ENCODE measurements around the gene AAGAB.
"Not testable (repeated sequence)": the region's sequence is repeated elsewhere in the genome, so short reads cannot be mapped to it uniquely, and the experiment has no call there.

The AAGAB gene

DNA sequence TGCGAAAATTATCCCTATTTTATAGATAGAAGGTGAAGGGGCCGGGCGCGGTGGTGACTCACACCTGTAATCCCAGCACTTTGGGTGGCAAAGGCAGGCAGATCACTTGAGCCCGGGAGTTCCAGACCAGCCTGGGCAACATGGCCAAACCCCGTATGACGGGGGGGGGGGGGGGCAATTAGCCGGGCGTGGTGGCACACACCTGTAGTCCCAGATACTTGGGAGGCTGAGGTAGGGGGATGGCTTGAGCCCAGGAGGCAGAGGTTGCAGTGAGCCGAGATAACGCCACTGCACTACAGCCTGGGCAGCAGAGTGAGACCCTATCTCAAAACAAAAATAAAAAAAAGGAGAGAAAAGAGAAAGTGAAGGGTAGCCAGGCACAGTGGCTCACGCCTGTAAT, 1.4 kb downstream of the AAGAB start:
- DNase-seq: no peak

DNA sequence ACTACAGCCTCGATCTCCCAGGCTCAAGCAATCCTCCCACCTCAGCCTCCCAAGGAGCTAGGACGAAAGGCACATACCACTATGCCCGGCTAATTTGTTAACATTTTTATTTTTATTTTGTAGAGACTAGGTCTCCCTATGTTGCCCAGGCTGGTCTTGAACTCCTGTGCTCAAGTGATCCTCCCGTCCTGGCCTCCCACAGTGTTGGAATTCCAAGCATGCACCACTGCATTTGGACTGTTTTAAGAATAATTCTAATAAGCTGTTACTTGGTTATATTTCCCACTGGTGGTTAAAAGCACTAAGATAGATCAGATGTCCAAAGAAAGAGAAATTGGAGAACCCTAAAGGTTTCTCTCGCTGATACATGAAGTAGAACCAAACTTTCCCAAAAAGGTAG, 3.1 kb downstream of the AAGAB start:
- no peak for DNase-seq

- DNase-seq: no peak
These were observed 4.6 kb downstream of the AAGAB start for GRCh38 chr15:67249830-67250229.

DNA sequence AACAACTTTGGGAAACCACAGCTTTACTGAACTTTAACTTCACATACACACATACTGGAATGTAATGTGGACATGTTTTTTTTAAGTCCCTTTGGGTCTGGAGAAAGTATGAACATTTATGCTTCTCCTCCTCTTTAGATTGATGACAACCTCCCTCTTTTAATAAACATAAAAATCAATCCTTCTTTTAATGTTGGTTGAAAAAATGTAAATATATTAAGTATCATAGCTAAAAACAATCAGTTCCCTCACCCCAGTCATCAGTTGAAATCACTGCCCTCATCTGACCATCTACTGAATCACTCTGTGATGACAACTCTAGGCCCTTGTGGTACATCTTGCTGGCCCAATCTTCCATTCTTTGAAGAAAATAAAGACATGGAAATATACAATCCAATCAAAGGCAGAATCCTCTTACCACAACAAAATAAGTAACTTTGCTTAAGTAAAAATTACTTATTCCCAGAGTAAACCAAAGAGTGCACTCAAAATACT, 6.4 kb downstream of the AAGAB start:
- no peak for DNase-seq

GRCh38 chr15:67246606-67247005, 7.9 kb downstream of the AAGAB start:
- DNase-seq: not testable (repeated sequence)

DNA sequence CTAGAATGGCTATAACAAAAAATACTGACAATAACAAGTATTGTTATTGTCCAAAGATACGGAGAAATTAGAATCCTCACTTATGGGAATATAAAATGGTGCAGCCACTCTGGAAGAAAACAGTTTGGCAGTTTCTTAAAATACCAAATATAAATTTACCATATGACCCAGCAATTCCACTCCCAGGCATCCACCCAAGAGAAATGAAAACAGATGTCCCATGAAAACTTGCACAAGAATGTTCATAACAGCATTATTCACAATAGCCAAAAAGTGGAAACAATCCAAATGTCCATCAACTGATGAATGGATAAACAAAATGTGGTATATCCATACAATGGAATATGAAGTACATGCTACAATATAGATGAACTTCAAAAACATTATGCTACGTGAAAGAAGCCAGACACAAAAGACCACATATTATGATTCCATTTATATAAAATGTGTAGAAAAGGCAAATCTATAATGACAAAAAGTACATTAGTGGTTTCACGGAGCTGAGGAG, 9.4 kb downstream of the AAGAB start:
- DNase-seq: no peak

GRCh38 chr15:67242708-67243111, 11.8 kb downstream of the AAGAB start:
- DNase-seq: peak; percentile 38

DNA sequence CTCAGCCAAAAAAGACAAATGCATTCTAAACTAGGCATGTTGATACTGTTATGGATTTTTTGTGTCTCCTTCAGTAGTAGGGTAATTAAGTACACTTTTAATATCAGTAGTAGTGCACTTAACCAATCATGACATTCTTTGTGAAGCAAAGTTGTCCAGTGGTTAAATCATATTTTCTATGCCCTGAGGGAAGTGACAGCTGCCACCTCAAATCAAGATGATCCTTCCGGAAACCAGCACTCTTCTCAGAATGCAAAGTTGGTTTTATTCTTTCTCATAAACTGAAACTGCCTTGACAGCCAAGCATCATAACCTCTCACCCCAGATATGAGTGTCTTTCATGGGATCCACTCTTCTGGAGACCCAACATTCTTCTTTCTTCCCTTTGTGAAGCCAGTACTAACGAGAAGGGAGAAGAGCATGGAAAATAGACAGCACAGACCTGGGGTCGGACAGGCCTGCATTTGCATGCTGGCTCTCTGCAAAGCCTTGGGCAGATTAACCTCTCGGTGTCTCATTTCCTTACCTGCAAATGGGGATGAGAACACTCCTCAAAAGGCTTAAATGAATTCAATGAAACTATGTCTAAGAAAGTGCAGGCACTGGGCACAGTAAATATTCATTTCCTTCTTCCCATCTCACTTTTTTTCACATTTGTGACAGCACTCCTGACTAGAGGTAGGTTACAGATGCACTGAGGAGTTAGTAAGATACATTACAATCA, 13.2 kb downstream of the AAGAB start:
- DNase-seq: no peak

DNA sequence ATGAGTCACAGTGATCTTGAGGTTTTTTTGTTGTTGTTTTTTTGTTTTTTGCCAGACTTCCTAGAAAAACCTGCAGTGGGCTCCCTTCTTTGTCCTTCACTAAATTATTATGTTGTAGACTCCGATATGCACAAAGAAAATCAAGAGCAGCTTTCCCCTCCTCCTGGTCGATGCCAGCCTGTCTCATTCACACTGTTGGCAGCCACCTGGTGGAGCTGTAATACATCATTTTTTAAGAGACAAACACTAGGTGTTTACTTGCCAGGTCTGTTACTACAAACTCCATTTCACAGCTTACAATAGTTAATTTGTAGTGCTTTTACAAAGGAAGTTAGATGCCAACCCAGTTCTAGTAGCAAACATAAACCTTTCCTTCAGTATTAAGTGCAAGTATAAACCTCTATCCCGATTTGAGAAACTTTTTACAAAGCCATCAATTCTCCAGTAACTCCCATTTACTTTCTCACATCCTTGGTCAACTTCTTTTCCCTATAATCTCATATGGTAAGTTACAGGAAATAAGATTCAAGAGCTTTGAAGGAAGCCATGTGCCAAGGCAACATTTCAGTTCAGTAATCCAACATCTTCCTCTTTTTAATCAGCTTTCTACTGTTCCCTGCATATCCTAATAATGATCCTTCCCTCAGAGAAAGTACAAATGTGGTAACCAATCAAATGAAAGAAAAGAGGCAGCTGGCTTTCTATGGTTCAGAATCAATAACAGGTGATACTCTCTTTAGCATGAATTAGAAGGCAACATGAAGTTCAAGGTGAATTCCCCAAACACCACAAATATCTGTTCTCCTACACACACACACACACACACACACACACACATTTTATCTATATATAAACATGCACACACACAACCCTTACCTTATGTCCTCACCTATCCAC, 14.0 kb downstream of the AAGAB start:
- DNase-seq: peak; percentile 28

GRCh38 chr15:67232591-67232990, 21.9 kb downstream of the AAGAB start:
- DNase-seq: no peak

- DNase-seq: no peak
These were observed 24.0 kb downstream of the AAGAB start for GRCh38 chr15:67230504-67230903.

DNA sequence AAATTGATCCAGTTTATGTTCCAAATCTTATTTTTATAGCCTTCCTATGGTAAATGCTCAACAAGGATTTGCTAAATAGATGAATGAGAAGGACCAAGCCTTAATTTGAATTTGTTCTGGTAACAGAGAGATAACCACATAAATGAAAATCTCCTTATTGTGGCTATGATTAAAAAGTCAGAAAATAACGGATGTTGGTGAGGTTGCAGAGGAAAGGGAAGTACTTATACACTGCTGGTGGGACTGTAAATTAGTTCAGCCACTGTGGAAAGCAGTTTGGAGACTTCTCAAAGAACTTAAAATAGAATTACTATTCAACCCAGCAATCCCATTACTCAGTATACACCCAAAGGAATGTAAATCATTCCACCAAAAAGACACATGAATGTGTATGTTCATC, 26.2 kb downstream of the AAGAB start:
- DNase-seq: no peak

DNA sequence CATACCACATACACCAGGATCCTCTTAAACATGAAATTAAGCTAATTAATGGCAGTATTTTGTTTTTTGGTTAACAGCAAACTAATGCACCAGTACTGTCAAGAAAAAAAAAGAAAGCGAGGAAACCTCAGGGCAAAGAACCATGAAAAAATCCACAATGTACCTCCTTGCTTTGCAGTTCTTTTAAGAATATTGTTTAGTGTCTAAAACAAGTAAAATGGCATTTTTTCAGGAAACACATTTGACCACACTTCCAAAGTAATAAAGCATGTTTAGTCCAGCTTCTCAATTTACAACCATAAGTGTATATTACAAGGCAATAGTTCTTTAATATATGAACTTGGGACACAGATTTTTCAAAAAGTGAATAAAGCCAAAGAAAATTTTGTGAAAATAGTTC, 26.6 kb downstream of the AAGAB start:
- no peak for DNase-seq

GRCh38 chr15:67227431-67227830, 27.0 kb downstream of the AAGAB start:
- DNase-seq: no peak

GRCh38 chr15:67225336-67225735, 29.1 kb downstream of the AAGAB start:
- DNase-seq: no peak

DNA sequence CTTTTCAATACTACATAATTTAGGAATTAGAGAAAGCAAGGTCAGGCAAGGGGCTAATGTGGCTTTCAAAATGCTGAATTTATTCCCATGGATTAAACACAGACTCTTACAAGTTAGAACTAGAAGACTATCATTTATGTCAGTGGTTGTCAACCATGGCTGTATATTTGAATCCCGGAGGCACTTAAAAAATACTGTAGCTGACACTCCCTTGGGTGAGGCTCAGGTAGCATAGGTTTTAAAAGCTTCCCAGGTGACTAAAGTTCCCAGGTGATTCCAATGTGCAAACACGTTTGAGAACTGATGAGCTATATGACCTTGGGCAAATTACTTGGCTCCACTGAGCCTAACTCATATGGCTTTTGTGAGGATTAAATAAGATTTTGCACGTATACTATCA, 29.6 kb downstream of the AAGAB start:
- DNase-seq: no peak

DNA sequence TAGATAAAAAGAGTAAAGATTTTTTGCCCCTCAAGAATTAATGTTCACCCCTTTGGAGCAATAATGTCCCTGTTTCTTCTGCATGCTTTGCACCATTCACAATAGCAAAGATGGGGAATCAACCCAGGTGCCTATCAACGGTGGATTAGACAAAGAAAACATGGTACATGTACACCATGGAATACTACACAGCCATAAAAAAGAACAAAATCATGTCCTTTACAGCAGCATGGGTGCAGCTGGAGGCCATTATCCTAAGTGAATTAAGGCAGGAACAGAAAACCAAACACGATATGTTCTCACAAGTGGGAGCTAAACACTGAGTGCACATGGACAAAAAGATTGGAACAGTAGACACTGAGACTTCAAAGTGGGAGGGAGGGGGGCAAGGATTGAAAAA, 35.2 kb downstream of the AAGAB start:
- no peak for DNase-seq

DNA sequence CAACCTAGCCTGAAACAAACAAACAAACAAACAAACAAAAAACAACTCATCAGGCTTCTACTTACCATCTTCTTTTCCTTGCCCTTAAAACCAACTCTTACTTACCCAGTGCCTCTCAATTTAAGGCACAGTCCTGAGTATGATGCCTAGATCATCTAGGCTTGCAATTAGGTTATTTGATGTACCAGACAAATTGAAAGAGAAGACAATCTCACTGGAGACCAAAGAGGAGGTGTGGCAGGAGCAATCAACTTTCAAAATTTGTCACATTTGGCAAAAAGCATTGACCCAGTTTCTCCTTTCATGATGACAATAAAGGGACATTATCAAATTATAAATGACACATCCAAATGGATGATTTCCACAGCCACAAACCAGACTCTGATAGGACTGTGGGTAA, 36.0 kb downstream of the AAGAB start:
- DNase-seq: no peak

DNA sequence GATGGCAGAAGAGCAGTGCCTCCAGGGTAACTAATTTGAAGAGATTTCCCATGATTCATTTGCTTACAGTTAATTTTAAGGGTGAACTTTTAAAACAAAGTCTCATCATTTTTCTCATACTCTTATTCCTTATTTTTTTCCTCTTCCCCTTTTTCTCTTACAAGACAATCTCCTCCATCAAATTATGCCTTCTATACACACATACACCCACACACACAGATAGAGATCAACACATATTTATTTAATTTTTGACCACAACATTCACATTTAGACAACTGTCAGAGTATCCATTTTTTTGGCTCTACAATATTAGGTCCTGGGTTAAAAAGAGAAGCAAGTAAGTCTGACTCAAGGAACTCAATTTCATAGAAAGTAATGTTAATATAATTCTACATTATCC, 37.6 kb downstream of the AAGAB start:
- no peak for DNase-seq

DNA sequence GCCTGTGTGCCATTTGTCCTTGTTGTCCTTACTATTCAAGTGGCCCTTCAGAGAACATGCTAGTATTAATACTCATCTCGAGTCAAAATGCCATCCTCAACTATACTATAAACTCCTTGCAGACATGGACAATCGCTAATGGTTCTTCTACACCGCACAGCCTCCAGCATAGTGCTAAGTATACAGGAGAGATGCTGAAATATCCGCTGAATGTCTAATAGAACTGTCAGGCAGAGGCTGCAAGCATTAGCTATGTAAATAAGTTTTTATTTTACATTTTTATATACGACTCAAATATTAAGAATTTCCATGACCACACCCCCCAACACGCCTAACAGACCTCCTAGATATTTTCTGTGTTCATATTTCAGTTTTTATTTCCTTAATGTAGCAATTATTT, 39.4 kb downstream of the AAGAB start:
- DNase-seq: no peak

GRCh38 chr15:67212684-67213367, 41.6 kb downstream of the AAGAB start:
- no peak for DNase-seq

DNA sequence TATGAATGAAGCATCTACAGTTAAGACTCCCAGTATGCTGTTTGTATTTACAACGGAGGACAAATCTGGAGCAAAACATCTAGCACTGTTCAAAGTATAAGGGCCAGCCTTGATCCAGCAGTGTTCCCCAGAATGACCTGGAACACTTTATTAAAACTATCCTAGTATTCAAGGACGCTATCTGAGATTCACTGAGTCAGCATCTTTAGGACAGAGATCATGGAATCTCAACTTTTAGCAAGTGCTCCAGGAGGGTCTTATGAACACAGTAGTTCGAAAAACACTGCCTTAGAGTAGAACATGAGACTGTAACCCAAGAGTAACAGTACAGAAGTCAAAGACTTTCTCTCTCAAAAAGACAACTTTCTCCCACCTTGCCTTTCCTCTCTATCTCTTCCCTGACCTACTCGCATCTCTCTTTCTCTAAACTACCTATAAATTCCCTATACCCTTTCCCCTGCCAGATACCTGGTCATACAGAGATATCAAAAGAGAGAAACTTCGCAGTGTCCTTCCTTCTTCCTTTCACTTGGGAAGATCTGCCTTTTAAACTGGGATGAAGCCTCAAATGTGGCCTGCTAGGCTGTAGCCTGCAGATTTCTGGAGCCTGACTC, 43.8 kb downstream of the AAGAB start:
- DNase-seq: no peak

DNA sequence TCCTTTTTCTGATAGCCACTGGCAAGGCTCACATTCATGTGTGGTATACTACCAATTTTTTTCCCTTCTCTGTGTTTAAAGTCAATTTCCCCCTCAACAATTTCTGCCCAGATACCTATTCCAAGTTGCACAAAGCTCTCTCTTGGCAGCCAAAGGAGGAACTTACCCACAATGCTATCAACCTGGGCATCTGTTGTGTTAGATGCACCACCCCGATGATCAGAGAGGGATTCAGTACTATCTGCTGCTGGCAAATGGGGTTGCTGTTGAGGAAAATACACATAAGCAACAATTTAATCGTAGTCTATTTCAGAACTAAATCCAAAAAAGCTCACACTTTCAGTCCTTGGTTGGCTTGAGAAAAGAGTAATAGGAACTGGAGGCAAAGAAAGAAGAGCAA, 46.1 kb downstream of the AAGAB start:
- DNase-seq: no peak

Data from inflammatory macrophage treated with lipopolysaccharide for 4 hours (primary cell).